T-helper 1 cell (primary cell): ENCODE results near the gene CDC42BPB.
"Not testable (repeated sequence)": the region's sequence is repeated elsewhere in the genome, so short reads cannot be mapped to it uniquely, and the experiment has no call there.

Experiments used
- DNase-seq, 5 donors: peaks; one replicate each; pipeline ENCODE4 v3.0.0-alpha.2; 2012 to 2020

CDC42BPB gene

DNA sequence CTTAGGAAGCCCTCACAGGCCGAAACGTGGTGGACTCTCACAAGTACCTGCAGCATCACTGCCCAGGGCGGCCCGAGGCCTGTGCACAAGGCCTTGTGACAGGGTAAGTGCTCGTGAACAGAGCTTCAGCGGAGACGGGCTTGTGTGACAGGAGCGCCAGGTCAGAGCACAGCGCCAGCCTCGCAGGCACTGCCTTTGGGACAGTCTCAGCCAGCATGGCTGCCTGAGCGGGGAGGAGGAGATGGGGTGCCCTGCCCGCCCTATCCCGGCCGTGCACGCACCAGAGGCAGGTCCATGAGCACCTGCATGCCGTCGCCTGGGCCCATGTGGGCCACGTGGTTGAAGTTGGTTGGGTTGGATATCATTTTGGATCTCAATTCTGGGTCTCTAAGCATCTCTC is 118.0 kb downstream of the CDC42BPB start:
- no peak for DNase-seq

DNA sequence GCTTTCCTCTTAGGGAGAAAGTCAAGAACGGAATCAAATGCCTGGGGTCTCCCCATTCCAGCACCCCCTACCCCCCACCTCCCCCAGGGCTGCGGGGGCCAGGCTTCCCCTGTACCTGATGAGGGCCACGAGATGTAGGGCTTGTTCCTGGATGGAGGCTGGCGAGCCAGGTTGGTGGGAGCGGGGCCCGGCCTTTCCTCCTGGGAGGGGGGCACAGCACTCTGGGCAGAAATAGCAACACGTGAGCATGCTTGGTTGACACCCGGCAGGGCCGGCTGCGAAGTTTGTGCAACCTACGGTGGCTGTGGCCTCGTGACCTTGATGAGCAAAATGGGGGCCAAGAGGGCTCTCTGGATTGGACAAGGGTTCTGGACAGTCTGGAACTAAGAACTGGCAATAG is 119.2 kb downstream of the CDC42BPB start:
- no peak for DNase-seq

DNA sequence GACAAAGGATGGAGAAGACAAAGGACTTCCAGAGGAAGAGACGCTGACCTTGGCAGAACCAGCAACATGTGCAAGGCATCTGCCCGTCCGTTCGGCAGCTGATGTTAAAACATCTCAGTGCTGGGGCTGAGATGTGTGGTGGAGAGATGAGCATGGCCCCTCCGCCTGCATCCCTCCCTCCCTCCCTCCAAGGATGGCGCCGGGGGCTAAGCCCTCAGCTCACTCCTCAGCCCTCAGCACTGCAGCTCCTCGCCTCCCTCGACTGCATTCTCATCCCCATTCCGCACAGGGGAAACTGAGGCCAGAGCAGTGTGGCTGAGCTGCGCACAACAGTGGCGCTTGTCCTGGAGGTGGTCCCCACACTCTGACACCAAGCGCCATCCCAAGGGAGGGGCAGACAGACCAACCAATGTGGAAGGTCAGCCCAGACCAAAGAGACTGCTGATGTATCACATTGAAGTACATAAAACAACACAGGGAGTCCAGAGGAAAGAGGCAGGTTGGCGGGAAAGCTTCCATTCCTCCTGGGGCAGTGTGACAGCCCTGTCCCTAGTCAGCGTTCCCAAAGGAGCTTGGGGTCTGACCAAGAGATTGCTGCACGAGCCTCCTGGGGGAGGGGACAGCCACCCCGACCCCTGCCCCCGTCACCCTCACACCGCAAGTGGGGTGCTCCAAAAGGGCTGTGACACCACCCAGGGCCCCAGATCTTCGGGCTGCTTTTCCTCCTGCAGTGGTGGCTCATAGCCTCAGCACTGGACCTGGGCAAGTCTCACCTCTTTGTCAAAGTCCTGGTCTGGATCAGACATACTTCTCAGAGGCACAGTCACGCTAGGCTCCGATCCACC is 119.8 kb downstream of the CDC42BPB start:
- DNase-seq: no peak

DNA sequence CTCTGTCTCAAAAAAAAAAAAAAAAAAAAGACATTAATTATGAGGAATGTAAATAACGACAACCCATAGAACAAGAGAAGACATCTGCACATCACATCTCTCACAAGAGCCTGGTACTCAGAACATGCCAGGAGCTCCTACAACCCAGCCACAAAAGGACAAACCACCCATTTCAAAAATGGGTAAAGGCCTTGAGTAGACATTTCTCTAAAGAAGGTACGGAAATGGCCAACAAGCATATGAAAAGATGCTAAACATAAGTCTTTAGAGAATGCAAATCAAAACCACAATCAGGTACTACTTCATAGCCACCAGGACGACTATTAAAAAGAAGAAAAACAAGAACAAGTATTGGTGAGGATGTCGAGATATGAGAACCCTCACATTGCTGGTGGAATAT is 121.6 kb downstream of the CDC42BPB start:
- no peak for DNase-seq

DNA sequence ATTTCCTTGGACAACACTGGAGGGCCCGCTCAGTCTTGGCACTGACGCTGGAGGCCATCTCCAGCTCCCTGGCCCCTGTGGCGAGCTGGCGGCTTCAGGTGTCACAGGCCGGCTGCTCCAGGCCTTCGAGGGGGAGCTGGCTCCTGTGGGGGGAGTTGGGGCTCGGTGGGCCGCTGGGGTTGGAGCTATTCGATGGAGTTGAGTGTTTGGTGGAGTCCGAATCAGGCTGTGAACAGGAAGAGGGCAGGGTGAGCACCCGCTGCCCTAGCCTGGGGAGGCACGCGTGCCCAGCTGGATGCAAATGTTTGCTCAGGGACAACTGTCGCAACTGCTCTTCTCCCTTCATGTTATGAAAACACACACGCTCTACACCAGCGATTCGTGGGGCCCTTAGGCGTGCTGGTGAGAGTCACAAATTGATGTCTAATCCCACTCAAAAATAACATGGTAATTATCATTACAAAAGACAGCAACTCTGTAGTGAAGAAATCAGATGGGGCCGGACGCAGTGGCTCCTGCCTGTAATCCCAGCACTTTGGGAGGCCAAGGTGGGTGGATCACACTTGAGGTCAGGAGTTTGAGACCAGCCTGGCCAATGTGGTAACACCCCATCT is 123.6 kb downstream of the CDC42BPB start:
- DNase-seq: no peak

DNA sequence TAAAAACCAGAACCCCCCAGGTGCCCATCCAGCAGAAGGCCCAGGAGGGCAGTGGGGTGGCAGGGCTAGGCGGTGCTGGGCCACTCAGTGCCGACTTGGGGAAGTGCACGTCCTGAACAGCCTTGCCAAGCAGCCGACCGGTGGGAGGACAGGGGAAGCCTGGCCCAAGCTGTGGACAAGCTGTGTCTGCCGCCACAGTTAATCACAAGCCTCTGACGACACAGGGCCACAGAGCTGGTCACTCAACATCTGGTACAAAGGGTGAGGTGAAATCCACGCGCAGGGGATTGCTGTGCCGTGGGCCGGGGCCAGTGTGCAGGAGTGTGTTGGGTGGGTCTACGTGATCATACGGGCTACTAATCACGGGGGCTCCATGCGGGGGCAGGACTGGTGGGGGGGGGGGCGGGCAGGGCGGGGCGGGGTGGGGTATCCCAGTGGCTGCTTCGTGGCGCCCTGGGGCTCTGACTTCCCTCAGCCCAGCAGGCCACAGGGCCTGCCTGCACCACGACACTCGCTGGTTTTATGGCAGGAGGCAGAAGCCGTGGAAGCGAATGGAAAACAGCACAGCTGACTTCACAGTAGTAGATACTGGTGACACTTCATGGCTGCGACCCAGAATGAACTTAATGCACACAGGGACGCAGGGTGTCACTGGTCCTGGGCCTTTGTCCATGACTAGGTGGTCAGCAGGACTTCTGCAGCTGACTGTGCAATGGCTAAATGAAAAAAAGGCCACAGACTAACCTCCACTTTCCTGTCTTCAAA is 124.7 kb downstream of the CDC42BPB start:
- no peak for DNase-seq

DNA sequence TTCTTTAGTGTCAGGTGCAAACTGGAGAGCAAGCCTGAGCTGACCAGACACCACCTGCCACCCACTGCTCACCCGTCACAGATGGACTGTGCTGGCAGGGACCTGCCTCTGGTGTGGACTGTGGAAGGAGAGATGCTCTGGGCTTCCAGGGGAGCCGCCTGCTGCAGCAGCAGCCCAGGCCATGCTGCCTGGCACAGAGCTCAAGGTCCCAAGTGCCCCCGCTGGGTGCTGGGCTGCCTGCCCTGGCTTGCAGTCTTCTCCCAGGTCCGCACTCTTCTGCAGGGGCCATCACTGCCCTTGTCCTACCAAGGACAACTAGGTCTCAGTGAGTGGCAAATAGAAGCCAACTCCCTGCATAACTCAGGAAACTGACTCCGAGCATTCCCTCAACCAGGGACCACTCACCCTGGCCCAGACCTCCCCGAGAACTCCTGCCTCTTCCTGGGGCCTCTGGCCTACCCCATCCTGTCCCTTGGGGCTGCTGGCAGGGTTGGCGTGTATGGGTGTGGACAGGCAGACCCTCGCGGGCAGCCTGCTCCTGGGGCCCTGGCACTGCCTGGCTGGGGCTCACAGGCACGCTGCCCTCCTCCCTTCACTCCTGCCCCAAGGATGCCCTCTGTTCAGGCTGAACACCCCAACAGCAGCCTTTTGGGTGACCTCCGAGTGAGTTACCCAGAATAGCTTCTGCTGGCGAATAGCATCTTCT is 125.6 kb downstream of the CDC42BPB start:
- no peak for DNase-seq

DNA sequence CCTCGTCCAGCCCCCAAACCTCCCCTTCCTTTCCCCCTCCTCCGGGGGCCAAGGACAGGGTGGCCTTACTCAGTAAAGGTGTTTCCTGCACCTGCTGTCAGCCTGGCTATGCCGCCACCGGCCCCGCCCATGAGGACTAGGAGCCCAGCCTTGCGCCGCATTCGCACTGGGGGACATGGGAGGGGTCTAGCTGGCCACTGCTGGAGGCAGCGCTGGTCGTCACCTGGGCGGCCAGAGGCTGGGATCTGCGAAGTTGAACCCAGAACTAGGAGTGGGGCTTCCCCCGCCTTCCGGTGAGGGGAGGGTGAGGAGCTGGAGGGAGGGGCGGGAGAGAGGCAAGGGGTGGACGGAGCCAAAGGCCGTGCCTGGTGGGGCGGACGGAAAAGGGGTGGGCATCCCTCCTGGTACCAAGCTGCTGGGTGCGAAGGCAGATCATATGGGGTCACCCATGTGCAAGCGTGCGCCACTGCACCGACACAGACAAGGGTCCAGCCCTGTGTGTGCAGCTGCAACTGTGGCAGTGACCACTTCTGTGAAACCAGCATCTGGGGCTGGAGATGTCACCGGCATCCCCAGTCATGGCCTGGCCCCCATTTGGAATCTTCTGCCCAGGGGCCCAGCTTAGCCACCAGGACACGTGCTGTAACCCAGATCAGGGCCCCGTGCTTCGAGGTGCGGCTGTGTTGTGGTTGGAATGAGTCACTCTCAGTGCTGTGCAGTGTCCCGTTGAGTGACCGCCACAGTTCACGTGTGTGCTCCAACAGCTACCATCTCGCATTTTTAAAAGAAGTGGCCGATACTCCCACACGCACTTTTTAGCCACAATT is 126.4 kb downstream of the CDC42BPB start:
- no peak for DNase-seq

DNA sequence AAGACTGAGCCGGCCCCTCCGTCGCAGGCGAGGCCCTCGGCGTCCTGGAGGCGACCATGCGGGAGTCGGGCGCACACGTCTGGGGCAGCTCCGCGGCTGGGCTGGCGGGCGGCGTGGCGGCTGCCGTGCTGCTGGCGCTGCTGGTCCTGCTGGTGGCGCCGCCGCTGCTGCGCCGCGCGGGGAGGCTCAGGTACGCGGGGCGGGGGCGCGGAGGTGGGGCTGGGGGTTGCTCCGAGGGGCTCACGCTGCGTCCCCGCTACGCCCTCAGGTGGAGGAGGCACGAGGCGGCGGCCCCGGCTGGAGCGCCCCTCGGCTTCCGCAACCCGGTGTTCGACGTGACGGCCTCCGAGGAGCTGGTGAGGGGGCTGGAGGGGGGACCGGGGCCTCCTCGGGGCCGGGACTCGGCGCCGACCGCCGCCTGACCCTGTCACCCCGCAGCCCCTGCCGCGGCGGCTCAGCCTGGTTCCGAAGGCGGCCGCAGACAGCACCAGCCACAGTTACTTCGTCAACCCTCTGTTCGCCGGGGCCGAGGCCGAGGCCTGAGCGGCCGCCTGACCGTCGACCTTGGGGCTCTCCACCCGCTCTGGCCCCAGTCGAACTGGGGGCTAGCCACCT is 127.1 kb downstream of the CDC42BPB start:
- no peak for DNase-seq

DNA sequence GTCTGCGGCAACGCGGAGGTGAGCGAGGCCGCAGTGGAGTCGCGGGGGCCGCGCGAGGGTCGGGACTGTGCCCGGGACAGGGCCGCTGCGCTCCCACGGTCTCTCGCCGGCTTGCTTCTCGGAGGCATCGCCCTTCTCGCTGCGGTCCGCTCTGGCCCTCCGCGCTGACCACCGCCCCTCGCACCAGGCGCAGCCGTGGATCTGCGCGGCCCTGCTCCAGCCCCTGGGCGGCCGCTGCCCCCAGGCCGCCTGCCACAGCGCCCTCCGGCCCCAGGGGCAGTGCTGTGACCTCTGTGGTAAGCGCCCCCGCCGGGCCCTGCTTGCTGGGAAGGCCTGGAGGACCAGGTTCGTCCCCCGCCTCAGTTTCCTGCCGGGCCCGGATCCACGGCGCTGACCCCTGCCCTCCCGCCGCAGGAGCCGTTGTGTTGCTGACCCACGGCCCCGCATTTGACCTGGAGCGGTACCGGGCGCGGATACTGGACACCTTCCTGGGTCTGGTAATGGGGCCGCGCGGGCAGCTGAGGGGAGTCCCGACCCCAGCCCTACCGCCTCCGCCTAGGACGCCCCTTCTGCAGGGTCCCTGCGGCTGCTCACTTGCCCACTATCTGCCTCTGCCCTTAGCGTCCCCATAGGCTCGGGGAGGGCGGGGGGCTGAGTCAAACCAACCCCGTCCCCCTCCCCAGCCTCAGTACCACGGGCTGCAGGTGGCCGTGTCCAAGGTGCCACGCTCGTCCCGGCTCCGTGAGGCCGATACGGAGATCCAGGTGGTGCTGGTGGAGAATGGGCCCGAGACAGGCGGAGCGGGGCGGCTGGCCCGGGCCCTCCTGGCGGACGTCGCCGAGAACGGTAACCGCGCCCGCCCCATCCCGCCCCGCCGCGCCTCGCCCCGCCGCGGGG is 127.9 kb downstream of the CDC42BPB start:
- DNase-seq: no peak

DNA sequence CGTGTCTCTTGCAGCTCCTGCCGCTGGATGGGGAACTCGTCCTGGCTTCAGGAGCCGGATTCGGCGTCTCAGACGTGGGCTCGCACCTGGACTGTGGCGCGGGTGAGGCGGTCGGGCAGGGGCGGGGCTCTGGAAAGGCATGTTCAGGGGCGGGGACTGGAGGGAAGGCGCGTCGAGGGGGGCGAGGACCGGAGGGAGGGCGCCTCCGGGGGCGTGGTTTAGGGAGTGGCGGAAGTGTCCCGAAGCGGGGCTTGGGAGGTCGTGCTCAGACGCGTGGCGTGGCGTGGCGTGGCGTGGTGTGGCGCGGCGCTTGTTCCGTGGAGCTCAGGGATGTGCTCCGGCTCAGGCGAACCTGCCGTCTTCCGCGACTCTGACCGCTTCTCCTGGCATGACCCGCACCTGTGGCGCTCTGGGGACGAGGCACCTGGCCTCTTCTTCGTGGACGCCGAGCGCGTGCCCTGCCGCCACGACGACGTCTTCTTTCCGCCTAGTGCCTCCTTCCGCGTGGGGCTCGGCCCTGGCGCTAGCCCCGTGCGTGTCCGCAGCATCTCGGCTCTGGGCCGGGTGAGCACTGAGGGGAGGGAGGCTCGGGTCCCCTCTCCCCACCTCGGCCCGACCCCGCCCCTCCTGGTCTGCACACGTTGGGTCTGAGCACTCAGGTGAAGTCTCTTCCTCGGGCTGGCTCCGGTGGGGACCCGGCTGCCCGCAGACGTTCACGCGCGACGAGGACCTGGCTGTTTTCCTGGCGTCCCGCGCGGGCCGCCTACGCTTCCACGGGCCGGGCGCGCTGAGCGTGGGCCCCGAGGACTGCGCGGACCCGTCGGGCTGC is 128.7 kb downstream of the CDC42BPB start:
- DNase-seq: peak; percentile 64 to 75 (median 70)

DNA sequence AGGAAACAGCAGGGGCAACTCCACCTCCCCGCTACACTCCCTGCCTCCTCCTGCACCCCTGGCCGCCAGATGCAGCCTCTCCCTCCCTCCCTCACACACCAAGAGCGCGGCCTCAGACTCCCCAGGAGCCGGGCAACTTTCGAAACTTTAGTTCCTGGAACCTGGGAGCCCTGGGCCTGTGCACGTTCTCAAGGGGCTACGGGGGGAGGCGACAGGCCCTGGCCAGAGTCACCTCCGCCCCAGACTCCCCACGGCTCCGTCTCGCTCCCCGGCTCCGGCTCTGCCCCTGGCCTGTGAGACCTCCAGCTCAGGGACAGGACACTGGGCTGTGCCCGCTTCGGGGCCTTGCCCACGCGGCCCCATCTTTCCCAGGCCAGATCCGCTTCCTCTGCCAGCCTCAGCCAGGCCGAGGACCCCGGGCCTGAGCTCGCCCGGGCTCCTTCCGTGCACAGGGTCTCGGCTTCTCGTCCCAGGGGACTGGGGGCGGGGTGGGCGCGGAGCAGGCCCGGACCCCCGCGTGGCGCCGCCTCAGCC is 129.4 kb downstream of the CDC42BPB start:
- no peak for DNase-seq

DNA sequence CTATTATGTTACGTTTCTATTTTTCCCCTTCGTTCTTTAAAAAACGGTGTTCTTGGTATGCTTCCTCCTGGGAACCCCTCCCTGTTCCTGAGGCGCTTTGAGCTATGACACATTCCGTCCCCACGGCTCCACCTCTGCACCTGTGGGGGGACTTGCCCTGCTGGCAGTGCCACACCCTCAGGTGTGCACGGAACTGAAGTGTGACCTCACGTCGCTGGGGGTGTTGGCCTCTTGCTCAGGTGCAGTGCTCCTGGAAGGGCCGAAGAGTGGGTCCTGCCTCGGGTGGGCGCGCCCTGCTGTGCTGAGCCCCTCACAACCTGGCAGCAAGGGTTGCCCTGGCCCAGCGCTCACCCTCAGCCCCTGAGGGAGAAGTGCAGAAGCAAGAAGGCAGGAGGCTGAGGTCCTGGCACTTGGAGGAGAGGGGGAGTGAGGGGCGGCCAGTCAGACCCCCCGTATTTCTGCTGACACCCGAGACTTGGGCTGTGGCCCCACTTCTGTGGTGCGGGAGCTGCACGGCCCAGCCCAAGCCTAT is 129.9 kb downstream of the CDC42BPB start:
- no peak for DNase-seq

DNA sequence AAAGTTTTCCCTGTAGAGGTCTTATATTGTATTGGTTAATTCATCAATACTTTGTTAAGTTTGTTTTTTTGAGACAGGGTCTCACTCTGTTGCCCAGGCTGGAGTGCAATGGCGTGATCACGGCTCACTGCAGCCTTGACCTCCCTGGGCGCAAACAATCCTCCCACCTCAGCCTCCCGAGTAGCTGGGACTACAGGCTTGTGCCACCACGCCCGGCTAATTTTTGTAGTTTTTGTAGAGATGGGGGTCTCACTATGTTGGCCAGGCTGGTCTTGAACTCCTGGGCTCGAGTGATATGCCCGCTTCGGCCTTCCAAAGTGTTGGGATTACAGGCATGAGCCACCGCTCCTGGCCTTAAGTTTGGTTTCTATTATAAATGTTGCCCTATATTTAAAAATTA is 130.5 kb downstream of the CDC42BPB start:
- not testable (repeated sequence) for DNase-seq

DNA sequence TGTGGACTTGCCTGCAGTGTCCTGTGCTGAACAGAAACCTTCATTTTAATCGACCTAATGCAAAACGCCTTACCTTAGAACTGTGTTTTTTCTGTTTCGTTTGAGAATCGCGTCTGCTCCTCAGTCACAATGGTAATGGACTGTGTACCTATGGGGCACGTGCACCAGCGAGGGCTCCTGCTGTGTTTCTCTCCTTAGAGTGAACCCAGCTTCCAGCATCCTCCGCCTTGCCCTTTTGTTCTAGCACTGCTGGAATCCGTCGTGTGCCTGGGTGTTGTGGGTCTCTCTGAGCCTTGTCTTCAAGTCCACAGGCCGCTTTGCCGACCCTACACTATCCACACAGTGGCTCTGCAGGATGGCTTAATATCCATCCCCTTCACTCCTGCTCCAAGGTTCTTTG is 131.2 kb downstream of the CDC42BPB start:
- DNase-seq: no peak

DNA sequence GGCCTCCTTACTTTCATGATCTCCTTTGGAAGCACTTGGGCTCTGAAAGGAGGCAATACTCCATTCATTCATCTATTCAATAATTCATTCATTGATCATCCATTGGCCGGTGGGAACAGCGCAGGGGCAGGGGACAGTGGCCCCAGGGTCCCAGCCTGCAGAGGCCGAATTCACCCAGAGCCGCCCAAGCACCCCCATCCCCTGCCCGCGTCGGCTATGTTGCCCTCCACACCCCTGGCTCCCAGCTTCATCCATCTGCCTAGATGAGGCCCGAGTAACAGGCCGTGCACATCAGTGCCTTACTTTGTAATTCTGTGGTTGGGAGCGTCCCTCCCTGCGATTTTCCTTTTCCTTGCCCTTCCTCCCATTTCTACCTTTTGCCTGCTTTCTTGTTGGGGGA is 131.7 kb downstream of the CDC42BPB start:
- DNase-seq: no peak

DNA sequence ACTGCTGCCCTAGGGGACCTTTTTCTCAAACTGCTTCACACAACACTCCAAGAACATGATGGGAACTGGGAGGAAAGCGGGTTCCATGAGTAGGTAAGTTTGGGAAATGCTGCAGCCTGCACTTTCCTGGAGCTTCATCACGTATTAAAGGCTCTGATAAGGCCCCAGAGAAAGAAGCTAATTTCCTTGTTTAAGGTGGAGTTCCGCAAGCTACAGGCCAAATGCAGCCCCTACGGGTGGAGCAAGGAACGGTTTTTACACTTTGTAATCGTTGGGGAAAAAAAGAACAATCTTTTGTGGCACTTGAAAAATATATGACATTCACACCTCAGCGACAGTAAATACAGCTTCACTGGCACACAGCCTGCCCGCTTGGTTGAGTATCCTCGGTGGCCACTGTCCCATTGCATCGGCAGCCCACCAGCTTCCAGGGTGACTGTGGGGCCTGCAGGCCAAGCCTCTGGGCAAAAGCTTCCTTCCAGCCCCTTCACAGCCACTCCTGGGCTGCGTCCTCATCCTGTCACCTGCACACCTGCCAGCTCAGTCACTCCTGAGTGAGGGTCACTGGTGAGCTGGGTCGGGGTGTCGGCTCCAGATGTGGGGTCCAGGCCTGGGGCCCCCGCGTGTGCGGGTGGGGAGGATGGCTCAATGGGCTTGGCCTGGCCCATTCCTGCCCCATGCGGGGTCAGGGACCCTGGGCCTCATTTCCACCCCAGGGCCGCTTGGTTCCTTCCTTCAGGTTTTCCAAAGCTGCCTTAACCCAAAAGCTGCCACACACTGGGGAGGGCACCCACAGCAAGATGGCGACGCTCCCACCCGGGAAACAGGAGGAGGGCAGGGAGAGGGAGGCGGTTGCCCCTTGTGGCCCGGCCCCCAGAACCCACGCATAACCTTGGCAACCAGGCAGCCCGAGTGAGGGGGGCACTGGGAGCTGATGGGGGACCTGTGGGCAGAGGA is 132.4 kb downstream of the CDC42BPB start:
- no peak for DNase-seq
